Measurements from ENCODE around the gene YPEL1. TPM values are rescaled to one million over a fixed set of nuclear protein-coding genes. Genes with fewer than 3 reads are reported as not detected.

YPEL1 gene
- total and polyA plus RNA-seq, 8 donors = 2.0 to 7.2 (median 2.7) TPM

- H3K27ac ChIP-seq = no peak overlapping the region
- no peaks in the 10 kb centered on the region for H3K9me3 ChIP-seq
- WGBS, 2 donors = 7 to 8% methylated on average over 14 of the region's 14 CpGs
- H3K4me1 ChIP-seq = peaks cover 3 to 13% (median 13%) of the 10 kb centered on the region in 3 donors
- intact Hi-C loops (cut with DNase I) = loop anchor here in 1 of 3 donors (5.0 kb wide), 1 partner anchor 224 kb away; no protein-coding TSS in a partner anchor
- peak; percentile 42 to 64 (median 60) for TF ChIP-seq CTCF (IDR thresholded peaks at IDR 0.05)
- peak overlapping the region in 1 of 4 donors; percentile 3 for H3K4me3 ChIP-seq
- no peak for FAIRE-seq
- ATAC-seq = peak; percentile 81 to 94 (median 88)
- H3K27me3 ChIP-seq = no peaks in the 10 kb centered on the region
- H3K36me3 ChIP-seq = no peaks in the 10 kb centered on the region
- peak in 3 of 6 donors; percentile 56 to 73 (median 58) for DNase-seq
Observed at GRCh38 chr22:21712751-21713427, 22.7 kb downstream of the YPEL1 start.

DNA sequence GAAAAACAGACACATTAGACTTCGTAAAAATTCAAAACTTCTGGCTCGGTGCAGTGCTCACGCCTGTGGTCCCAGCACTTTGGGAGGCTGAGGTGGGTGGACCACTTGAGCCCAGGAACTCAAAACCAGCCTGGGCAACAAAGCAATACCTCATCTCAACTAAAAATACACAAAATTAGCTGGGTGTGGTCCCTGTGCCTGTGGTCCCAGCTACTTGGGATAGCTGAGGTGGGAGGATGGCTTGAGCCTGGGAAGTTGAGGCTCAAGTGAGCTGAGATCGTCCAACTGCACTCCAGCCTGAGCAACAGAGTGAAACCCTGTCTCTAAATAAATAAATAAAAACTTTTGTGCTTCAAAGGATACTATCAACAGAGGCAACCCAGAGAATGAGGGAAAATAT, 23.7 kb downstream of the YPEL1 start:
- H3K4me3 ChIP-seq = no peak overlapping the region
- H3K4me1 ChIP-seq = peaks cover 3 to 13% (median 13%) of the 10 kb centered on the region in 3 donors

DNA sequence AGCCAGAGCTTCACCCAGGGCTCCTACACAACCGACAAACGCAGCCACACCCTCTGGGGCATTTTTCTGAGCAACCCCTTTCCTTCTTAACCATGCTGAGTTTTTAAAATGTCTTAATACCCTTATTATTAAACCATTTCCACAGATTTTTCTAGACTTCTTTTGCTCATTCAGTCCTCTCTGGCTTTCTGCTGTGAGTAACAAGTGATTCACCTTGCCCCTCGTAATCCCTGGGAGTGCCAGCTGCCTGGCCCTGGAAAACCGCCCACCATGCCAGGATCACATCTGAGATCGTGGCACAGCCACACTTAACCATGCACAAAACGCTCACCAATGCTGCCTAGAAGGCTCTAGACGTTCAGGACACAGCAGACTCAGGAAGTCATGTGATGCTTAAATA, 25.4 kb downstream of the YPEL1 start:
- Histone ChIP-seq H3K9me3 (no peaks in the 10 kb centered on the region), H3K36me3 (no peaks in the 10 kb centered on the region), H3K4me3 (no peak overlapping the region), H3K27ac (no peak overlapping the region), H3K4me1 (peaks cover 3 to 13% (median 13%) of the 10 kb centered on the region in 3 donors), H3K27me3 (no peaks in the 10 kb centered on the region)
- no peak for FAIRE-seq
- WGBS, 2 donors = 85 to 88% methylated on average over 7 of the region's 7 CpGs
- no peak for TF ChIP-seq CTCF (IDR thresholded peaks at IDR 0.05)
- no peak for DNase-seq
- no peak for ATAC-seq
- intact Hi-C loops (cut with DNase I) = loop anchor here in 1 of 3 donors (5.0 kb wide), 1 partner anchor 227 kb away; no protein-coding TSS in a partner anchor

More for the DNA sequence above, 23.7 kb downstream of the YPEL1 start:
- ATAC-seq (no peak), DNase-seq (no peak), FAIRE-seq (no peak)
- no peak for TF ChIP-seq CTCF (IDR thresholded peaks at IDR 0.05)
- no peaks in the 10 kb centered on the region for H3K36me3 ChIP-seq
- 85 to 91% methylated on average over 4 of the region's 4 CpGs for WGBS, 2 donors
- H3K27ac ChIP-seq = no peak overlapping the region
- no peaks in the 10 kb centered on the region for H3K9me3 ChIP-seq
- no peaks in the 10 kb centered on the region for H3K27me3 ChIP-seq
- intact Hi-C loops (cut with DNase I) = loop anchor here in 1 of 3 donors (5.0 kb wide), 1 partner anchor 225 kb away; no protein-coding TSS in a partner anchor

DNA sequence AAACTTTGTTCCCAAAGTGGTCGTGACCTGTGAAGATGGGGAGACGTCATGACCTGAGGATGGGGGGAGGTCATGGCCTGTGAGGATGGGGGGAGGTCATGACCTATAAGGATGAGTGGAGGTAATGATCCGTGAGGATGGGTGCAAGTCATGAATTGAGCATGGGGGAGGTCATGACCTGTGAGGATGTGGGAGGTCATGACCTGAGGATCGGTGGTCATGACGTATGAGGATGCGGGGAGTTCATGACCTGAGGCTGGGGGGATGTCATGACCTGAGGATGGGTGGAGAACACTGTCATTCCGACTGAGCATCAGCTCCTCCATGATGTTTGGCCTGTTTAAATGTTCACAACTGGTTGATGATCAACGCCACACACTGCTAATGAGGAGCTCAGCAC, 25.9 kb downstream of the YPEL1 start:
- ATAC-seq = no peak
- H3K36me3 ChIP-seq = no peaks in the 10 kb centered on the region
- DNase-seq = no peak
- H3K9me3 ChIP-seq = no peaks in the 10 kb centered on the region
- no peak overlapping the region for H3K27ac ChIP-seq
- peaks cover 3 to 10% (median 9%) of the 10 kb centered on the region in 3 donors for H3K4me1 ChIP-seq
- FAIRE-seq = no peak
- no peak for TF ChIP-seq CTCF (IDR thresholded peaks at IDR 0.05)
- intact Hi-C loops (cut with DNase I) = loop anchor here in 2 of 3 donors (5.0 to 10.0 kb wide), 2 partner anchors 228 to 235 kb away; no protein-coding TSS in a partner anchor
- no peak overlapping the region for H3K4me3 ChIP-seq
- 86 to 92% methylated on average over 8 of the region's 8 CpGs for WGBS, 2 donors
- H3K27me3 ChIP-seq = no peaks in the 10 kb centered on the region

GRCh38 chr22:21708960-21709359, 26.6 kb downstream of the YPEL1 start:
- no peak for ATAC-seq
- 88 to 96% methylated on average over 6 of the region's 6 CpGs for WGBS, 2 donors
- no peak for FAIRE-seq
- no peak for DNase-seq
- H3K4me1 ChIP-seq = peaks cover 3 to 7% (median 7%) of the 10 kb centered on the region in 3 donors
- H3K4me3 ChIP-seq = no peak overlapping the region
- no peak for TF ChIP-seq CTCF (IDR thresholded peaks at IDR 0.05)
- intact Hi-C loops (cut with DNase I) = loop anchor here in 1 of 3 donors (10.0 kb wide), 1 partner anchor 236 kb away; no protein-coding TSS in a partner anchor
- H3K27ac ChIP-seq = no peak overlapping the region
- no peaks in the 10 kb centered on the region for H3K9me3 ChIP-seq
- H3K27me3 ChIP-seq = no peaks in the 10 kb centered on the region
- no peaks in the 10 kb centered on the region for H3K36me3 ChIP-seq
